MCF 10A (cell line): ENCODE measurements around the gene CFAP53. TPM values are rescaled to one million over a fixed set of nuclear protein-coding genes. Genes with fewer than 3 reads are reported as not detected.

Source experiments
- BruUV-seq: library from RNA; stranded (reverse); fragments of 400-500 nt; replicated peaks from 2 replicates; lab custom pipeline; 2021; lab: Mats Ljungman, UMichigan
- CTCF ChIA-PET: fragments of 300-600 bp; sonication (Branson Sonifier 250); formaldehyde crosslinking; extraction: SDS; loops from one replicate; lab custom pipeline; 2021; ENCODE audit warnings: antibody characterized with exemption, inconsistent platforms; lab: Yijun Ruan, JAX
- POLR2A ChIA-PET: fragments of 300-600, 350-650 bp; sonication (Branson Sonifier 250); formaldehyde crosslinking; extraction: SDS; loops from one replicate; lab custom pipeline; 2020; ENCODE audit warnings: antibody characterized with exemption, inconsistent platforms; lab: Yijun Ruan, JAX
- DNase-seq: peaks from one replicate; pipeline ENCODE4 v3.0.0-alpha.2; 2018; ENCODE audit not compliant: unreplicated experiment
- H3K27ac Mint-ChIP-seq: one replicate; pipeline ENCODE4 v1.8.0; 2022; ENCODE audit warnings: mild to moderate bottlenecking, low read depth, mixed read lengths; ENCODE audit not compliant: unreplicated experiment
- H3K27me3 Mint-ChIP-seq: one replicate; pipeline ENCODE4 v1.8.0; 2022; ENCODE audit warnings: mixed read lengths; ENCODE audit not compliant: insufficient read depth, unreplicated experiment
- H3K36me3 Mint-ChIP-seq: one replicate; pipeline ENCODE4 v1.8.0; 2022; ENCODE audit warnings: mild to moderate bottlenecking, moderate library complexity, mixed read lengths; ENCODE audit not compliant: insufficient read depth, unreplicated experiment
- H3K4me1 Mint-ChIP-seq: one replicate; pipeline ENCODE4 v1.8.0; 2022; ENCODE audit warnings: mixed read lengths; ENCODE audit not compliant: insufficient read depth, unreplicated experiment
- H3K4me3 Mint-ChIP-seq: one replicate; pipeline ENCODE4 v1.8.0; 2022; ENCODE audit warnings: mild to moderate bottlenecking, moderate library complexity, mixed read lengths; ENCODE audit not compliant: unreplicated experiment
- H3K9me3 Mint-ChIP-seq: one replicate; pipeline ENCODE4 v1.8.0; 2022; ENCODE audit warnings: mixed read lengths; ENCODE audit not compliant: unreplicated experiment
- intact Hi-C: fragments of 100-400 bp; cut with micrococcal nuclease; formaldehyde crosslinking; loops from 2 replicates; pipeline ENCODE4 v1.14.1; 2022
- total RNA-seq: library from RNA; stranded (reverse); gene quantifications from 2 replicates; pipeline ENCODE4 v1.2.3, GENCODE V29; 2022
- TF ChIP-seq, protein P1 (sequence below): fragments of 200-600 bp; IDR thresholded peaks from one replicate; pipeline ENCODE4 v1.8.0; 2022; ENCODE audit warnings: antibody characterized with exemption, mild to moderate bottlenecking; ENCODE audit not compliant: unreplicated experiment

The CFAP53 gene
- total RNA-seq, 1 experiment from 2014 or later, result 2.2 TPM

DNA sequence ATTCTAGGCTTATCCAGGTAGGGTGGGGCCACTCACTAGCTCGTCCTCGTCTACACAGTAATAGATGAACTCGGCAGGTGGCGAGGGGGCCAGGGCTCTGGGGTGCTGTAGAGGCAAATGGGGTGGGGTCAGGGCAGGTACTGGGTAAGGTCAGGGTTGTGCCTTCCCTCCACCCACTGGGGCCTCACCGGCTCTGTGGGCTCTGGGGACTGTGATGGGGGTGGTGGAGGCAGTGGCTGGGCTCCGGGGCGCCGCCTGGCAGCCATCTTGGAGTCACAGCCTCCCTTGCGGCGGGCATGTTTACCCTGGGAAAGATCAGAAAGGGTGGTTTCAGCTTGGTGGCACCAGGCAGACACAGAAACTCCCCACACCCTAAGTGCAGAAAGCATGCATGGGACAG lies 8.6 kb upstream of the CFAP53 start:
- Mint-ChIP-seq H3K9me3 (no peaks in the 10 kb centered on the region), H3K4me1 (peaks cover 20% of the 10 kb centered on the region), H3K27ac (no peak overlapping the region), H3K4me3 (no peak overlapping the region), H3K27me3 (no peaks in the 10 kb centered on the region), H3K36me3 (peaks cover 73% of the 10 kb centered on the region)
- intact Hi-C loops, result no loop called here
- BruUV-seq, result no TSS peak
- TF ChIP-seq, protein P1, sequence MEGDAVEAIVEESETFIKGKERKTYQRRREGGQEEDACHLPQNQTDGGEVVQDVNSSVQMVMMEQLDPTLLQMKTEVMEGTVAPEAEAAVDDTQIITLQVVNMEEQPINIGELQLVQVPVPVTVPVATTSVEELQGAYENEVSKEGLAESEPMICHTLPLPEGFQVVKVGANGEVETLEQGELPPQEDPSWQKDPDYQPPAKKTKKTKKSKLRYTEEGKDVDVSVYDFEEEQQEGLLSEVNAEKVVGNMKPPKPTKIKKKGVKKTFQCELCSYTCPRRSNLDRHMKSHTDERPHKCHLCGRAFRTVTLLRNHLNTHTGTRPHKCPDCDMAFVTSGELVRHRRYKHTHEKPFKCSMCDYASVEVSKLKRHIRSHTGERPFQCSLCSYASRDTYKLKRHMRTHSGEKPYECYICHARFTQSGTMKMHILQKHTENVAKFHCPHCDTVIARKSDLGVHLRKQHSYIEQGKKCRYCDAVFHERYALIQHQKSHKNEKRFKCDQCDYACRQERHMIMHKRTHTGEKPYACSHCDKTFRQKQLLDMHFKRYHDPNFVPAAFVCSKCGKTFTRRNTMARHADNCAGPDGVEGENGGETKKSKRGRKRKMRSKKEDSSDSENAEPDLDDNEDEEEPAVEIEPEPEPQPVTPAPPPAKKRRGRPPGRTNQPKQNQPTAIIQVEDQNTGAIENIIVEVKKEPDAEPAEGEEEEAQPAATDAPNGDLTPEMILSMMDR, result no peak
- DNase-seq, result no peak
- ChIA-PET POLR2A (interaction anchor here (1.1 kb wide), 1 partner anchor 100 kb away, joined by 4 read pairs; the partner anchor contains the start of gene SKA1), CTCF (interaction anchor here (1.5 kb wide), 1 partner anchor 82 kb away, joined by 6 read pairs; no protein-coding TSS in a partner anchor)

DNA sequence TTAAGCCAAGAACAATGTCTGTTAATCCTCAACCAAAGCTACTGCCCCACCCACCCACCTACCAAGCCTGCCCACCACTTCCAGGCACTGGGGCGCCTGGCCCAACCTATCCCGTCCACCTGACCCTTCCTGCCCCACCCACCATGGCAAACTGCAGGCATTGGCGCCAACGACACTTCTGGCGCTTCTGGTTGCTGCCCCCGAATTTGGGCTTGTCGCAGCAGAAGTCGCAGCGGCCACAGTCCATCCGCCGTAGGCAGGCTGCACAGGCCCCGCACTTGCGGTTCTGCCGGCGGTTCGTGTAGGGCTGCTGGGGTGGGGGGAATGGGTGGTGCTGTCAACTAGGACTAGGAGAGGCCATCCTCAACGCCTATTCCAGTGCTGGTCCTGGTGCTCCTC lies 7.7 kb upstream of the CFAP53 start:
- no peak for DNase-seq
- Mint-ChIP-seq H3K4me1 (peaks cover 15% of the 10 kb centered on the region), H3K36me3 (peaks cover 79% of the 10 kb centered on the region), H3K4me3 (no peak overlapping the region), H3K27ac (no peak overlapping the region), H3K9me3 (no peaks in the 10 kb centered on the region), H3K27me3 (no peaks in the 10 kb centered on the region)
- ChIA-PET CTCF (interaction anchor here (0.6 to 2.1 kb wide), 2 partner anchors 83 to 778 kb away, joined by 3 to 7 read pairs; no protein-coding TSS in a partner anchor), POLR2A (interaction anchor here (1.1 kb wide), 1 partner anchor 100 kb away, joined by 4 read pairs; the partner anchor contains the start of gene SKA1)
- TF ChIP-seq, protein P1, result no peak
- intact Hi-C loops, result no loop called here
- no TSS peak for BruUV-seq

DNA sequence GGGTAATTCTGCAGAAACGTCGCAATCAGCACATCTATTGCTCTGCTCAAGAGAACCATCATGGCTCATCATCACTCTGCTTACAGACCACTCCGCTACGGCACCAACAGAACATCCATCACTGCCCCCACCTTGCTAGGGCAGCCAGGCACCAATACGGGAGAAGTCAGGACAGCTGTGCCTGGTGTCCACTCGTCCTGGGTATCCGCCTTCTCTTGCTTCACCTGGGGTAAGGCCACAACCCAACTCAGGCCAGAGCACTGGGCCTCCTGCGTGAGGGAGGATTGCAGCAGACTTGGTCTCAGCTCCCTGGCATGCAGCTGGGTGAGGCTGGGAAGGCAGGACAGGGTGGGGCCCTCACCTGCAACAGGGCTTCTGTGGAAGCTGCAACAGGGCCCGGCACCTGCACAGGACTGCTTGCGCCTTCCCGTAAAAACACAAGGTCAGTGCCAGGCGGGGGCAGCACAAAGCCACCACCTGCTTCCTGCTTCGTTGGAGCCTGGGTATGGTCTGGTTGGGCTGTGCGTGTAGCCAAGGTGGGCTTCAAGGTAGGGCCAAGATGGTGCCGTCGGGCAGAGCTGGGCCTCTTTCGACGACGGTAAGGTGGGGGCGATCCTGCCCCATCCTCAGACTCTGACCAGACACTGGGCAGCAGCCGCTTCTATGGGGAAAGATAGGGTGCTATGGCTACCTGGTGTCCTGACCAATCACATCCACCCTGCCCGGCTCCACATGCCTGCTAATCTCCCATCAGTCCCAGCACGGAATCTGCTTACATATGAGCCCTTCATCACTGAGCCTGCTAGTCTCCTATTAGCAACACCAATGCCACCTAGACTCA lies 7.1 kb upstream of the CFAP53 start:
- Mint-ChIP-seq H3K27ac (peak overlapping the region; percentile 35), H3K4me1 (peaks cover 12% of the 10 kb centered on the region), H3K9me3 (no peaks in the 10 kb centered on the region), H3K4me3 (no peak overlapping the region), H3K36me3 (peaks cover 79% of the 10 kb centered on the region), H3K27me3 (no peaks in the 10 kb centered on the region)
- TF ChIP-seq, protein P1, result no peak
- intact Hi-C loops, result no loop called here
- ChIA-PET POLR2A (no interaction called here), CTCF (interaction anchor here (0.6 to 2.1 kb wide), 3 partner anchors 84 to 785 kb away, joined by 3 to 7 read pairs (median 3); no protein-coding TSS in a partner anchor)
- no peak for DNase-seq
- BruUV-seq, result no TSS peak

DNA sequence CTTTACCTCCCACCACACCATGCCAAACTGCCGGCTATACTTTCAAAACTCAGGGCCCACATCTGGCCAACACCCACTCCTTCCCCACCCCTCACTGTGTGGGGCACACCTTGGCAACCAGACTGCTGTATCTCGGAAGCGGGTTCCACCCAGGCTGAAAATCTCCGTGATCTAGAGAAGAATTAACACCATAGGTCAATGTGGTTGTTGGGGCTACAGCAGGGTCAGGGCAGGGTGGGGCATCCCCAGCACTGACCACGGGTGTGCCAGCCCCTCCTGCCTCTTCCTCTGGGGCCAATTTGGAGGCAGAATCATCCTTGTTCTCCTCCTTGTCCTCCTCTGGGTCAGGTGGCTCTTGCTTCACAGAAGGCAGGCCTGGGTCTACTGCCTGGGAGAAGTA lies 6.3 kb upstream of the CFAP53 start:
- Mint-ChIP-seq H3K27ac (peak overlapping the region; percentile 35), H3K4me1 (peaks cover 7% of the 10 kb centered on the region), H3K36me3 (peaks cover 80% of the 10 kb centered on the region), H3K27me3 (no peaks in the 10 kb centered on the region), H3K9me3 (no peaks in the 10 kb centered on the region), H3K4me3 (no peak overlapping the region)
- DNase-seq, result no peak
- CTCF ChIA-PET, result interaction anchor here (0.5 to 2.1 kb wide), 2 partner anchors 19 to 84 kb away, joined by 4 to 7 read pairs; no protein-coding TSS in a partner anchor
- intact Hi-C loops, result no loop called here
- TF ChIP-seq, protein P1, result no peak
- POLR2A ChIA-PET, result no interaction called here
- BruUV-seq, result no TSS peak
